Ecto neural progenitor cell (in vitro differentiated cells): ENCODE measurements around the gene UBE2V1.

Experiments used
- DNase-seq: peaks from one replicate; pipeline ENCODE4 v3.0.0-alpha.2; 2018; ENCODE audit warnings: low spot score

UBE2V1 gene

GRCh38 chr20:50043573-50044352, 69.2 kb downstream of the UBE2V1 start:
- DNase-seq = peak; percentile 39

GRCh38 chr20:50042370-50043313, 70.3 kb downstream of the UBE2V1 start:
- DNase-seq = peak; percentile 36

GRCh38 chr20:50041246-50041873, 71.6 kb downstream of the UBE2V1 start:
- DNase-seq = no peak

- no peak for DNase-seq
Measured at GRCh38 chr20:50040432-50041245, 72.3 kb downstream of the UBE2V1 start.

GRCh38 chr20:50039706-50040431, 73.1 kb downstream of the UBE2V1 start:
- no peak for DNase-seq

GRCh38 chr20:50038574-50038991, 74.4 kb downstream of the UBE2V1 start:
- DNase-seq = no peak

GRCh38 chr20:50038169-50038568, 74.8 kb downstream of the UBE2V1 start:
- DNase-seq = no peak

GRCh38 chr20:50037575-50037974, 75.4 kb downstream of the UBE2V1 start:
- no peak for DNase-seq

GRCh38 chr20:50037123-50037522, 75.8 kb downstream of the UBE2V1 start:
- DNase-seq = peak; percentile 43

- DNase-seq = no peak
Measured at GRCh38 chr20:50036703-50037102, 76.2 kb downstream of the UBE2V1 start.

- no peak for DNase-seq
Measured at GRCh38 chr20:50034567-50035180, 78.3 kb downstream of the UBE2V1 start.

GRCh38 chr20:50032955-50033666, 79.8 kb downstream of the UBE2V1 start:
- no peak for DNase-seq
